ENCODE results near the gene ARL8B.

GRCh38 chr3:5112043-5112442 is 10.0 kb upstream of the ARL8B start:
- TF ChIP-seq CTCF (conservative IDR thresholded peaks at IDR 0.05; ENCODE audit: low read depth, low read length) (no peak), EZH2 (IDR thresholded peaks at IDR 0.05; ENCODE audit: borderline replicate concordance, low read depth, low read length, poor library complexity, severe bottlenecking) (no peak)
